ENCODE data around the gene MBNL1. TPM values are rescaled to one million over a fixed set of nuclear protein-coding genes. Genes with fewer than 3 reads are reported as not detected.

The MBNL1 gene
- total RNA-seq, 1 experiment from 2014 or later: 200 TPM

DNA sequence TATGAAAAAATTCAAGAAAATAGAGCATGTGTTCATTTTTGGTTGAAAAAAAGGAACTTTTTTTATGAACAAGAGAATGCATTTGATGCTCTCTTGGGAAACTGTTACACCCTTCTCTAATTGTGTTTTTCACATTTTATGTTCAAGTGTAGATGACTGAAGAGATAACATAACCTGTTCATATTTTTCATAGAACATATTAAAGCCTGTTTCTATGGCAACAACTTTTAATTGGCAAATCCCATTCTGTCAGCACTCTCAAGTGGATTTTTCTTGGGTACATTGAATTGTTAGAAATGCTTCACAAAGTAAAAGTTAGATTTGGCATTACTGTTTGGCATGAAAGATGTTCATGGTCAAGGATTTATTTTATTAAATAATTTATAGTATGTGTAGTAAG, 117.5 kb downstream of the MBNL1 start:
- no peak overlapping the region for H3K4me3 ChIP-seq (replicated peaks in 1 of 2; ENCODE audit: low read depth in 1 of 2, low read length in 2 of 2)
- no peak overlapping the region for H3K4me2 ChIP-seq (ENCODE audit: low read length)
- DNase-seq (ENCODE audit: low read depth, low spot score): no peak
- no peaks in the 10 kb centered on the region for H3K9me3 ChIP-seq (ENCODE audit: control insufficient read depth in 1 of 2, insufficient read depth in 1 of 2, low read depth in 1 of 2, low read length in 2 of 2)
- H4K20me1 ChIP-seq (ENCODE audit: insufficient read depth): peaks cover 17% of the 10 kb centered on the region; the same call in 1 of the 2 replicates
- ChIA-PET RAD21 (ENCODE audit: low non-redundant PET in 1 of 2, low total read pairs in 2 of 2, uncharacterized antibody in 2 of 2, unreplicated experiment in 2 of 2) (no interaction called here), POLR2A (no interaction called here), CTCF (no interaction called here)
- H3K79me2 ChIP-seq (ENCODE audit: insufficient read depth, low read length): peaks cover 97% of the 10 kb centered on the region
- no TSS peak for BruUV-seq (replicated peaks)
- TF ChIP-seq, protein P1, sequence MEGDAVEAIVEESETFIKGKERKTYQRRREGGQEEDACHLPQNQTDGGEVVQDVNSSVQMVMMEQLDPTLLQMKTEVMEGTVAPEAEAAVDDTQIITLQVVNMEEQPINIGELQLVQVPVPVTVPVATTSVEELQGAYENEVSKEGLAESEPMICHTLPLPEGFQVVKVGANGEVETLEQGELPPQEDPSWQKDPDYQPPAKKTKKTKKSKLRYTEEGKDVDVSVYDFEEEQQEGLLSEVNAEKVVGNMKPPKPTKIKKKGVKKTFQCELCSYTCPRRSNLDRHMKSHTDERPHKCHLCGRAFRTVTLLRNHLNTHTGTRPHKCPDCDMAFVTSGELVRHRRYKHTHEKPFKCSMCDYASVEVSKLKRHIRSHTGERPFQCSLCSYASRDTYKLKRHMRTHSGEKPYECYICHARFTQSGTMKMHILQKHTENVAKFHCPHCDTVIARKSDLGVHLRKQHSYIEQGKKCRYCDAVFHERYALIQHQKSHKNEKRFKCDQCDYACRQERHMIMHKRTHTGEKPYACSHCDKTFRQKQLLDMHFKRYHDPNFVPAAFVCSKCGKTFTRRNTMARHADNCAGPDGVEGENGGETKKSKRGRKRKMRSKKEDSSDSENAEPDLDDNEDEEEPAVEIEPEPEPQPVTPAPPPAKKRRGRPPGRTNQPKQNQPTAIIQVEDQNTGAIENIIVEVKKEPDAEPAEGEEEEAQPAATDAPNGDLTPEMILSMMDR (IDR thresholded peaks at IDR 0.05 in 2 of 3, conservative IDR thresholded peaks at IDR 0.05 in 1 of 3; ENCODE audit: borderline replicate concordance in 1 of 3, insufficient read depth in 1 of 3, low read depth in 2 of 3, low read length in 2 of 3): no peak
- TF ChIP-seq POLR2AphosphoS5 (IDR thresholded peaks at IDR 0.05; ENCODE audit: low read depth, low read length) (no peak), SRF (IDR thresholded peaks at IDR 0.05; ENCODE audit: low read depth) (no peak), EZH2 (IDR thresholded peaks at IDR 0.05) (no peak), CBX3 (IDR thresholded peaks at IDR 0.05; ENCODE audit: low read depth) (no peak), YY1 (IDR thresholded peaks at IDR 0.05; ENCODE audit: extremely low read depth, insufficient replicate concordance, low read depth, low read length) (no peak), EGR1 (IDR thresholded peaks at IDR 0.05; ENCODE audit: low read depth) (no peak), ZFX (IDR thresholded peaks at IDR 0.05) (no peak)
- TF ChIP-seq, protein P2, sequence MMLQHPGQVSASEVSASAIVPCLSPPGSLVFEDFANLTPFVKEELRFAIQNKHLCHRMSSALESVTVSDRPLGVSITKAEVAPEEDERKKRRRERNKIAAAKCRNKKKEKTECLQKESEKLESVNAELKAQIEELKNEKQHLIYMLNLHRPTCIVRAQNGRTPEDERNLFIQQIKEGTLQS (IDR thresholded peaks at IDR 0.05): no peak
- peaks cover 8 to 16% of the 10 kb centered on the region in 2 experiments; a peak in 3 of 4 replicates for H3K4me1 ChIP-seq (ENCODE audit: control insufficient read depth in 1 of 2, insufficient read depth in 2 of 2, low read length in 2 of 2)
- ATAC-seq: no peak
- no peaks in the 10 kb centered on the region for H3K36me3 ChIP-seq (ENCODE audit: control insufficient read depth in 1 of 2, insufficient read depth in 2 of 2, low read length in 2 of 2)
- H3K9ac ChIP-seq (ENCODE audit: low read length): no peak overlapping the region
- no peak overlapping the region for H3K27ac ChIP-seq (ENCODE audit: low read depth, low read length)
- H3K27me3 ChIP-seq (ENCODE audit: insufficient read depth, low read length): no peaks in the 10 kb centered on the region
- no peaks in the 10 kb centered on the region for H3K9me2 ChIP-seq (ENCODE audit: insufficient read depth)
- intact Hi-C loops (cut with micrococcal nuclease): no loop called here
- H2AFZ ChIP-seq (ENCODE audit: low read depth, low read length, poor library complexity, severe bottlenecking): no peak overlapping the region
